ENCODE results near the gene PRKAR1B. TPM values are rescaled to one million over a fixed set of nuclear protein-coding genes. Genes with fewer than 3 reads are reported as not detected.

Gene PRKAR1B
- total and polyA plus RNA-seq, 2 donors (not counting 1 experiment from before 2014, with no cell fraction given): 4.5 to 8.6 TPM

- CTCF ChIA-PET: interaction anchor here (1.8 kb wide), 1 partner anchor 313 kb away, joined by 10 read pairs; no protein-coding TSS in a partner anchor
Observed at GRCh38 chr7:635227-635626, 91.9 kb downstream of the PRKAR1B start.

More at GRCh38 chr7:635227-635626, 91.9 kb downstream of the PRKAR1B start:
- H3K79me2 ChIP-seq (ENCODE audit: control insufficient read depth, insufficient read depth, low read length): peaks cover 3% of the 10 kb centered on the region
- H3K27me3 Mint-ChIP-seq: no peaks in the 10 kb centered on the region
- H3K4me3 Mint-ChIP-seq: no peak overlapping the region
- peaks cover 6% of the 10 kb centered on the region for H3K4me1 Mint-ChIP-seq
- POLR2A ChIA-PET: no interaction called here
- no peaks in the 10 kb centered on the region for H3K36me3 ChIP-seq (replicated peaks in 1 of 2; ENCODE audit: control extremely low read depth in 1 of 2, control insufficient read depth in 1 of 2, extremely low read depth in 1 of 2, insufficient read depth in 2 of 2, low read length in 1 of 2)
- no peaks in the 10 kb centered on the region for H3K9me3 Mint-ChIP-seq (ENCODE audit: insufficient read depth)
- no peak overlapping the region for H3K4me3 ChIP-seq (ENCODE audit: control extremely low read depth in 1 of 5, extremely low read depth in 1 of 5, insufficient read depth in 1 of 5, low read depth in 2 of 5, low read length in 4 of 5)
- TF ChIP-seq EZH2 (IDR thresholded peaks at IDR 0.05; ENCODE audit: borderline replicate concordance, insufficient read depth, low read depth, low read length, poor library complexity, severe bottlenecking) (no peak), CTCF (IDR thresholded peaks at IDR 0.05) (no peak)
- no peaks in the 10 kb centered on the region for H3K4me1 ChIP-seq (ENCODE audit: control insufficient read depth in 2 of 2, insufficient read depth in 2 of 2, low read length in 2 of 2)
- no peak overlapping the region for H3K27ac Mint-ChIP-seq
- intact Hi-C loops (cut with micrococcal nuclease): loop anchor here (10.0 kb wide), 1 partner anchor 310 kb away; no protein-coding TSS in a partner anchor
- no peaks in the 10 kb centered on the region for H4K20me1 ChIP-seq (ENCODE audit: control insufficient read depth, insufficient read depth, low read length, poor library complexity, severe bottlenecking)
- H3K27me3 ChIP-seq (replicated peaks in 1 of 4; ENCODE audit: control extremely low read depth in 1 of 4, control insufficient read depth in 3 of 4, insufficient read depth in 4 of 4, low read length in 3 of 4): no peaks in the 10 kb centered on the region
- DNase-seq: no peak
- H2AFZ ChIP-seq (ENCODE audit: insufficient read depth, low read depth, low read length, poor library complexity, severe bottlenecking): no peak overlapping the region
- H3K27ac ChIP-seq (ENCODE audit: low read length in 2 of 2): no peak overlapping the region
- H3K4me2 ChIP-seq (replicated peaks; ENCODE audit: low read depth, low read length, poor library complexity, severe bottlenecking): no peak overlapping the region
- WGBS (ENCODE audit: insufficient coverage): 98% methylated on average over 12 of the region's 12 CpGs
- ATAC-seq (ENCODE audit: low read depth): no peak
- peaks cover 0 to 2% (median 0%) of the 10 kb centered on the region in 3 donors for H3K9me3 ChIP-seq (ENCODE audit: control extremely low read depth in 1 of 3, control insufficient read depth in 2 of 3, insufficient read depth in 1 of 3, low read length in 2 of 3)
- no peak overlapping the region for H3K9ac ChIP-seq (ENCODE audit: low read length)

Data from B cell (primary cell).